Endothelial cell (in vitro differentiated cells): Measurements from ENCODE around the gene GPC5. TPM values are rescaled to one million over a fixed set of nuclear protein-coding genes. Genes with fewer than 3 reads are reported as not detected.

ENCODE experiments used
- DNase-seq: peaks from one replicate; pipeline ENCODE4 v3.0.0; 2021; ENCODE audit warnings: low spot score
- H3K27ac Mint-ChIP-seq: one replicate; pipeline ENCODE4 v1.8.0; 2021; ENCODE audit warnings: mixed read lengths, inconsistent platforms; ENCODE audit not compliant: unreplicated experiment
- H3K27me3 Mint-ChIP-seq: one replicate; pipeline ENCODE4 v1.8.0; 2021; ENCODE audit warnings: mild to moderate bottlenecking, moderate library complexity, mixed read lengths, inconsistent platforms; ENCODE audit not compliant: unreplicated experiment
- H3K36me3 Mint-ChIP-seq: one replicate; pipeline ENCODE4 v1.8.0; 2021; ENCODE audit warnings: mild to moderate bottlenecking, low read depth, mixed read lengths, inconsistent platforms; ENCODE audit not compliant: unreplicated experiment
- H3K4me1 Mint-ChIP-seq: one replicate; pipeline ENCODE4 v1.8.0; 2021; ENCODE audit warnings: mild to moderate bottlenecking, mixed read lengths, inconsistent platforms; ENCODE audit not compliant: unreplicated experiment
- H3K4me3 Mint-ChIP-seq: one replicate; pipeline ENCODE4 v1.8.0; 2021; ENCODE audit warnings: mild to moderate bottlenecking, mixed read lengths, inconsistent platforms; ENCODE audit not compliant: unreplicated experiment
- H3K9me3 Mint-ChIP-seq: one replicate; pipeline ENCODE4 v1.8.0; 2021; ENCODE audit warnings: mixed read lengths, inconsistent platforms; ENCODE audit not compliant: unreplicated experiment
- CTCF ChIP-seq: fragments of 200-600 bp; sonication (generic); IDR thresholded peaks from one replicate; pipeline ENCODE4 v1.5.0; 2021; ENCODE audit warnings: antibody characterized with exemption; ENCODE audit not compliant: unreplicated experiment
- total RNA-seq: library from RNA; stranded (reverse); fragmentation: NEBNext Ultra II Directional; extraction: Animal tissue kit (Norgen Biotek cat#: 25700); gene quantifications from one replicate; pipeline ENCODE4 v1.2.1, GENCODE V29; 2021; ENCODE audit not compliant: unreplicated experiment

The GPC5 gene
- total RNA-seq, 1 donor from 2014 or later: not detected

GRCh38 chr13:91988331-91988730, 589.9 kb downstream of the GPC5 start:
- DNase-seq: no peak
- H3K36me3 Mint-ChIP-seq: no peaks in the 10 kb centered on the region
- H3K4me1 Mint-ChIP-seq: no peaks in the 10 kb centered on the region
- TF ChIP-seq CTCF: no peak
- H3K27me3 Mint-ChIP-seq: no peaks in the 10 kb centered on the region
- H3K27ac Mint-ChIP-seq: no peak overlapping the region
- H3K4me3 Mint-ChIP-seq: no peak overlapping the region
- no peaks in the 10 kb centered on the region for H3K9me3 Mint-ChIP-seq

DNA sequence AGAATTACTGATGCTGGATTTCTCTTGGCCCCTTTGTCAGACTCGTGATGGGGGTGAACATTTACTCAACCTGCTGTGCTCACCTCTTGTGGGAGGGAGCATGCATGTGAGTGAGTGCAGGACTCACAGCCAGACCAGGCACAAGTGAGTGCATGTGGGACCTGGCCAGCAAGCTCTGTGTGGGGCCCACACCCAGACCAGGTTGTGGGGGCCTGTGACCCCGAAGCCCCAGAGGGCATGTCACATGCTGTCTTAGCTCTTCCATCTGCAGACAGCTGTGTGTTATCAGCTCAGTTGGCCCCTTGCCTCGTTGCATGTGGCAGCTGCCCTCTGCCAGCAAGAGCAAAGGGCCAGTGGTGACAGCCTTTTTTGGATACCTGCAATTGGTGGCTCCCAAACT, 614.4 kb downstream of the GPC5 start:
- no peaks in the 10 kb centered on the region for H3K27me3 Mint-ChIP-seq
- no peaks in the 10 kb centered on the region for H3K4me1 Mint-ChIP-seq
- H3K9me3 Mint-ChIP-seq: no peaks in the 10 kb centered on the region
- no peak for TF ChIP-seq CTCF
- DNase-seq: no peak
- no peak overlapping the region for H3K27ac Mint-ChIP-seq
- no peaks in the 10 kb centered on the region for H3K36me3 Mint-ChIP-seq
- H3K4me3 Mint-ChIP-seq: no peak overlapping the region

DNA sequence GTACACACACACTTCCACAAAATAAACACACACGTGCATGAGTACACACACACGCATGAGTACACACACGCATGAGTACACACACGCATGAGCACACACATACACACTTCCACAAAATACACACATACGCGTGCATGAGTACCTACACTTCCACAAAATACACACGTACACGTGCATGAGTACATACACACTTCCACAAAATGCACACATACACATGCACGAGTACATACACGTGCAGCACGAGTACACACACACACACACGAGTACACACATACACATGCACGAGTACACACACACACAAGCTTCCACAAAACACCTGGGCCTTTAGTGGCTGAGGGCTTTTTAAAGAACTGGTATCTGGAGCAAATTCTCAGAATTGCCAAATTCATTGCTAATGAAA, 619.3 kb downstream of the GPC5 start:
- no peaks in the 10 kb centered on the region for H3K4me1 Mint-ChIP-seq
- no peak overlapping the region for H3K4me3 Mint-ChIP-seq
- no peaks in the 10 kb centered on the region for H3K27me3 Mint-ChIP-seq
- H3K36me3 Mint-ChIP-seq: no peaks in the 10 kb centered on the region
- no peak for TF ChIP-seq CTCF
- H3K27ac Mint-ChIP-seq: no peak overlapping the region
- no peaks in the 10 kb centered on the region for H3K9me3 Mint-ChIP-seq
- no peak for DNase-seq

DNA sequence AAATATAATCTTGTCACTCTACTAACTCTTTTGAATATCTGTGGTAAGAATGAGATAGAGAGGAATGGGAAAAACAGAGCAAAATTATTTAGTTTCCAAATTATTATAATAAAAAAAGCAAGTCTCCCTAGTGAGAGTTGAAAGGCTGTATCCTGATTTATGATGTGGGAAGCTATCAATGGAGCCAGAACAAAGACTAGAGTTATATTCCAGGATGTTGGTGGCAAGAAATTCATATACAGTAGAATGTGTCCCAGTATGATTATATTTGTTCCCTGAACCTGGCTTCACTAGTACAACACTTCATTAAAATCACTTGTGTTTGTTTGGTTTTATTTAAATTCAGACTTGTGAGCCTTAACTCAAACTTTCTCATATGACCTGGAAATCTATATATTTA, 630.3 kb downstream of the GPC5 start:
- Mint-ChIP-seq H3K27me3 (peaks cover 3% of the 10 kb centered on the region), H3K4me1 (no peaks in the 10 kb centered on the region), H3K36me3 (no peaks in the 10 kb centered on the region), H3K9me3 (no peaks in the 10 kb centered on the region), H3K4me3 (no peak overlapping the region), H3K27ac (no peak overlapping the region)
- no peak for DNase-seq
- TF ChIP-seq CTCF: no peak

DNA sequence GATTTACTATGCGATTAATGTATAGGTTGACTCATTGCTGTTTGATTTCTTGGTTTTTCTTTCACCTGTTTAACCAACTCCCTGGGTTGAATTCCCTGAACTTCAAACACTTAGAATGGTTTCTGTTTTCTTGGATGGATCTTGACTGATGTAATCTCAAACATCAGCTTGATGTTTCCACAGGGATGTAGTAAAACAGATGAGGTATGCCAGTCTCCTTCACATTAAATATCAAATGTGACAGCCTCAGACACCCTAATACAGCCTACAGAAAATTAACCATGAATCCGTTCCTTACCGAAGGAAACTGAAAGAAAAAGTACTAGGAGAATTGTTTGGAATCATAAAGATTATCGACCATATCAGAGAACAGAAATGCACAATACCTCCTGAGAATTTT, 631.2 kb downstream of the GPC5 start:
- H3K4me3 Mint-ChIP-seq: no peak overlapping the region
- H3K4me1 Mint-ChIP-seq: no peaks in the 10 kb centered on the region
- H3K27ac Mint-ChIP-seq: no peak overlapping the region
- TF ChIP-seq CTCF: no peak
- no peak for DNase-seq
- no peaks in the 10 kb centered on the region for H3K36me3 Mint-ChIP-seq
- peaks cover 3% of the 10 kb centered on the region for H3K27me3 Mint-ChIP-seq
- no peaks in the 10 kb centered on the region for H3K9me3 Mint-ChIP-seq
